PFSK-1 (cell line): ENCODE measurements around the gene SDHA.

ENCODE experiments used
- FOXP2 ChIP-seq: optimal IDR thresholded peaks from 2 replicates; pipeline ENCODE3; 2011; ENCODE audit warnings: borderline replicate concordance, control low read depth, inconsistent platforms; ENCODE audit not compliant: insufficient read depth; ENCODE audit errors: extremely low read length, extremely low read depth
- POLR2AphosphoS5 ChIP-seq: IDR thresholded peaks from 2 replicates; pipeline ENCODE4 v1.6.1; 2012; ENCODE audit warnings: low read depth, mild to moderate bottlenecking, control low read depth, low read length, moderate library complexity
- SIN3A ChIP-seq: IDR thresholded peaks from 2 replicates; pipeline ENCODE4 v1.6.1; 2012; ENCODE audit warnings: mild to moderate bottlenecking, low read length, moderate library complexity, borderline replicate concordance; ENCODE audit not compliant: insufficient read depth
- TAF1 ChIP-seq: IDR thresholded peaks from 2 replicates; pipeline ENCODE4 v1.6.1; 2012; ENCODE audit warnings: low read length, control low read depth, borderline replicate concordance; ENCODE audit not compliant: insufficient read depth
- TF ChIP-seq, protein P1 (sequence below), 2 experiments: IDR thresholded peaks; 2 replicates each; pipeline versions ENCODE4 v1.6.1 to v1.8.0; 2011 to 2012; ENCODE audit warnings: low read depth in 2 of 2, low read length in 2 of 2, control low read depth in 1 of 2, inconsistent platforms in 1 of 2, mild to moderate bottlenecking in 1 of 2, moderate library complexity in 1 of 2; ENCODE audit not compliant: insufficient read depth in 1 of 2

The SDHA gene

DNA sequence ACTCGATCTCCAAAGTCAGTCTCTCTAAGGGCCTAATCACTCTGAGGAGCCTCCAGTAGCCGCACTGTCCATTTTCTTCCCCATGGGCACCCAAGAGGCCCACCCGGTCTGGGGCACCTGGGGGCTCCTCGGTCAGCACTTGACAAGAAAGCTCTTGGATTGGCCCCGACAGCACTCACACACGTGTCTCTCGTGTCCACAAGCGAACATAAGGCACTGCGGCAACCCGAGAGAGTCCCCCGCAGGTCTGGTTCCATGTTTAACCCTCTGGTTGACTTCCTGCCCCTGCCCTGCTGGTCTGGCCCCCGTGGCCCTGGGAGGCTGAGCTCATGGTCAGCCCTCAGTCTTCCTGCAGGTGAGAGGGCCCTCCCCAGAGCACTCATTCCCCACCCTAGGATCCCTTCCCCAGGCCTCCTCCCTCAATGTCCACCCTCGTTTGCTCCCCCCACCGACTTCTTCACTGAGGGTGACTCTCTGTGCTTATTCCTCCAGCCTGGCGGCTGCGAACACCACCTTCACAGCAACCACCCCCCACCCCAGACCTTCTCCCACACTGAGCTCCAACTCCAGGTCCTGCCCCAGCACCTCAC is 43.1 kb upstream of the SDHA start:
- TF ChIP-seq, protein P1, sequence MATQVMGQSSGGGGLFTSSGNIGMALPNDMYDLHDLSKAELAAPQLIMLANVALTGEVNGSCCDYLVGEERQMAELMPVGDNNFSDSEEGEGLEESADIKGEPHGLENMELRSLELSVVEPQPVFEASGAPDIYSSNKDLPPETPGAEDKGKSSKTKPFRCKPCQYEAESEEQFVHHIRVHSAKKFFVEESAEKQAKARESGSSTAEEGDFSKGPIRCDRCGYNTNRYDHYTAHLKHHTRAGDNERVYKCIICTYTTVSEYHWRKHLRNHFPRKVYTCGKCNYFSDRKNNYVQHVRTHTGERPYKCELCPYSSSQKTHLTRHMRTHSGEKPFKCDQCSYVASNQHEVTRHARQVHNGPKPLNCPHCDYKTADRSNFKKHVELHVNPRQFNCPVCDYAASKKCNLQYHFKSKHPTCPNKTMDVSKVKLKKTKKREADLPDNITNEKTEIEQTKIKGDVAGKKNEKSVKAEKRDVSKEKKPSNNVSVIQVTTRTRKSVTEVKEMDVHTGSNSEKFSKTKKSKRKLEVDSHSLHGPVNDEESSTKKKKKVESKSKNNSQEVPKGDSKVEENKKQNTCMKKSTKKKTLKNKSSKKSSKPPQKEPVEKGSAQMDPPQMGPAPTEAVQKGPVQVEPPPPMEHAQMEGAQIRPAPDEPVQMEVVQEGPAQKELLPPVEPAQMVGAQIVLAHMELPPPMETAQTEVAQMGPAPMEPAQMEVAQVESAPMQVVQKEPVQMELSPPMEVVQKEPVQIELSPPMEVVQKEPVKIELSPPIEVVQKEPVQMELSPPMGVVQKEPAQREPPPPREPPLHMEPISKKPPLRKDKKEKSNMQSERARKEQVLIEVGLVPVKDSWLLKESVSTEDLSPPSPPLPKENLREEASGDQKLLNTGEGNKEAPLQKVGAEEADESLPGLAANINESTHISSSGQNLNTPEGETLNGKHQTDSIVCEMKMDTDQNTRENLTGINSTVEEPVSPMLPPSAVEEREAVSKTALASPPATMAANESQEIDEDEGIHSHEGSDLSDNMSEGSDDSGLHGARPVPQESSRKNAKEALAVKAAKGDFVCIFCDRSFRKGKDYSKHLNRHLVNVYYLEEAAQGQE (IDR thresholded peaks at IDR 0.05; ENCODE audit: insufficient read depth in 1 of 2, low read depth in 2 of 2, low read length in 2 of 2): no peak
- TF ChIP-seq FOXP2: no peak
- TF ChIP-seq POLR2AphosphoS5: no peak
- no peak for TF ChIP-seq TAF1
- no peak for TF ChIP-seq SIN3A

DNA sequence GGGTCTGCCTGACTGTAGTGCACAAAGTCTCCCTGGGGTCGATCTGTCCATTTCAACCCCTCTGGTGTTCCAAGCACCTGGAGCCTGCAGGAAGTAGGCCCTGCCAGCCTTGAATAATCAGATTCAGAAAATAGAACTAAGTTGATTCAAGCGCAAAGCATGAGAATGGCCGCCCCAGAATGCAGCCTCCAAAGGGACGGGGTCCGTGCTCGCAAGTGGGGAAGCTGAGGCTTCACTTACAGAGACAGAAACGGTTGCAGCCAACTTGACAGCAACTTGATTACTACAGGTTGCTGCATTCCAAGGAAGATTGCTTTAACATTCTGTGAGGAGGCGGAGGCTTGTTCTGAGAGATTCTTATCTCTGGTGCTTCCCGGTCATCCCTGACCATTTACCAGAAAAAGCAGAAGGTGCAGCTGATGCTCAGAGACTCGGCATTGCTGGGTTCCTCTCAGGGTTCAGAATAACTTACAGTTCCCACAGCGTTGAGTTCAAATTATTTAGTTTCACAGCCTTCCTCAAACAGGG is 41.8 kb upstream of the SDHA start:
- TF ChIP-seq TAF1: no peak
- TF ChIP-seq, protein P1 (IDR thresholded peaks at IDR 0.05; ENCODE audit: insufficient read depth in 1 of 2, low read depth in 2 of 2, low read length in 2 of 2): no peak
- TF ChIP-seq FOXP2: no peak
- TF ChIP-seq POLR2AphosphoS5: no peak
- no peak for TF ChIP-seq SIN3A

DNA sequence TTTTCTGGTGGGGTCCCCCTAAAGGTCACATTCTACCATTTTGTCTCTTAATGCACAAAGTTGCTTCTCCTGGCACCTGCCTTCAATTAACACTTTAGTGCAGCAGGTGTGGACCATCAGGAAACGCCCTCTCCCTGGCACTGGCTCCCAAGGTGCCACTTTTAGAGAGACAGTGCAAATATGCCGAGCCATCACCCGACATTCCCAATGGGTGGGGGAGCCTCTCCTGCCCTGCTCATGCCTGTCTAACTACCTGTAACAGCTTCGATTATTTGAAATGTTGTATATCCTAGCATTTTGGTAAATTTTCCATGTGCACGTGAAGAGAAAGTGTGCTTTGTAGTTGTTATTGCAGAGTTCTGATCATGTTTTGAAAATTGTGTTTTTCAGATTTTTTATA is 40.0 kb upstream of the SDHA start:
- no peak for TF ChIP-seq FOXP2
- TF ChIP-seq, protein P1 (IDR thresholded peaks at IDR 0.05; ENCODE audit: insufficient read depth in 1 of 2, low read depth in 2 of 2, low read length in 2 of 2): no peak
- TF ChIP-seq TAF1: no peak
- no peak for TF ChIP-seq SIN3A
- TF ChIP-seq POLR2AphosphoS5: no peak

DNA sequence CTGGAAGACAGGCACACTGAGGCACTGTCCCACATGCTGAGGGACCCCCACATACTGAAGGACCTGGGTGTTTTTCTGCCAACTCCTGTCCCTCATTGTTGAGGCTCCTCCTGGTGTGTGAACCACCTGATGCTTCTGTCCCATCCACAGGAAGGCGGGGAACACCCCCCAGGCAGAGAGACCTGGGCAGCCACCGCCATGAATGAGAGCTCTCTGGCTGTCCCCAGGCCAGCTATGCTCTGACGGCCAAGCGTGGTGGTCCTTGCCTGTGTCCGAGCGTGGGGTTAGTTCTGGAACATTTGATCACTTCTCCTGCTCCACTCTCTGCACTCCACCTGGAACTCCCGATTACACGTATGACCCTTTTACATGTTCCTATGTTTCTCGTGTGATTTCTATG is 38.7 kb upstream of the SDHA start:
- no peak for TF ChIP-seq SIN3A
- TF ChIP-seq POLR2AphosphoS5: no peak
- no peak for TF ChIP-seq TAF1
- no peak for TF ChIP-seq FOXP2
- TF ChIP-seq, protein P1 (IDR thresholded peaks at IDR 0.05; ENCODE audit: insufficient read depth in 1 of 2, low read depth in 2 of 2, low read length in 2 of 2): no peak

DNA sequence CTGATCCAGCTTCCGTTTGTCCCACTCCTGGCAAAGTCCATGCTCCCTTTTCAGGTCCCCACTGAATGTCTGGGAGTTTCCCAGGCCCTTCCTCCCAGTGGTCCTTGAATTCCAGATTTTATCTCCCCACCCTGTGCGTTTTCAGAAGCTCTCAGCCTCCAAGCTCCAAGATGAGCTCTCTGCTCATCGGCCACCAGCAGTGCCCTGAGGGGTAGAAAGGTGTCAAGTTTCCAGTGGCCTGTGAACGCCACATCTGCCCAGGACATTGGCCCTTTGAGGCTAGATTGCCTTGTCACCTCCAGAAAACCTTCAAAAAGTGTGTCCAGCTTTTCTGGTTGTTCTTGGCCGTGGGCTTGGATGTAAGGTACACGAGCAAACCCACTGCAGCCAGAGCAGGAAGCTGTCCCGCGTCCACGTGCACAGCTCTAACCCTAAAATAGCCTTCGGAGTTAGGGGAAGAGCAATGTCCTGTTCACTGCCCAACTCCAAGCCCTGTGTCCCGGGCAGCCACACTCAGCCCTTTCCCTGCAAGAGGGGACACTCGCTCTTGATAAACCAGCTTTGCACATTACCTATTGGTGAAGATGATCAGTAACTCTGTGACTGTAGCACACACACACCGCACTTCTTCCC is 37.7 kb upstream of the SDHA start:
- TF ChIP-seq, protein P1 (IDR thresholded peaks at IDR 0.05; ENCODE audit: insufficient read depth in 1 of 2, low read depth in 2 of 2, low read length in 2 of 2): no peak
- no peak for TF ChIP-seq TAF1
- TF ChIP-seq POLR2AphosphoS5: no peak
- no peak for TF ChIP-seq FOXP2
- no peak for TF ChIP-seq SIN3A
